ENCODE results near the gene TSPAN14.
"Not testable (repeated sequence)": the region's sequence is repeated elsewhere in the genome, so short reads cannot be mapped to it uniquely, and the experiment has no call there.

GRCh38 chr10:80417256-80417655 is 36.9 kb upstream of the TSPAN14 start:
- not testable (repeated sequence) for TF ChIP-seq POLR2A (IDR thresholded peaks at IDR 0.05; ENCODE audit: low read length); GATA1 (IDR thresholded peaks at IDR 0.05; ENCODE audit: low read depth, low read length)
